ENCODE results near the gene MN1. TPM values are rescaled to one million over a fixed set of nuclear protein-coding genes. Genes with fewer than 3 reads are reported as not detected.

MN1 gene
- total and polyA plus RNA-seq, 8 donors = 0.50 to 6.4 (median 2.8) TPM

GRCh38 chr22:27775087-27775698 lies 26.4 kb downstream of the MN1 start:
- Histone ChIP-seq H3K9me3 (no peaks in the 10 kb centered on the region), H3K4me1 (peaks cover 16 to 48% (median 26%) of the 10 kb centered on the region in 4 donors), H3K27ac (peak overlapping the region in 3 of 5 donors; percentile 55 to 85 (median 63)), H3K4me3 (peak overlapping the region in 1 of 4 donors; percentile 11), H3K36me3 (no peaks in the 10 kb centered on the region), H3K27me3 (no peaks in the 10 kb centered on the region)
- intact Hi-C loops (cut with DNase I; ENCODE audit: low total_unique reads) = no loop called here
- no peak for DNase-seq
- no peak for TF ChIP-seq POLR2A (IDR thresholded peaks at IDR 0.05)
- TF ChIP-seq EP300 (IDR thresholded peaks at IDR 0.05) = no peak
- no peak for TF ChIP-seq CTCF (IDR thresholded peaks at IDR 0.05)
- TF ChIP-seq POLR2AphosphoS5 (IDR thresholded peaks at IDR 0.05) = no peak
- 75 to 86% (median 81%) methylated on average over 7 to 18 of the region's 18 CpGs for WGBS, 5 donors

GRCh38 chr22:27774200-27774599 lies 27.4 kb downstream of the MN1 start:
- Histone ChIP-seq H3K4me1 (peaks cover 16 to 39% (median 26%) of the 10 kb centered on the region in 4 donors), H3K27ac (no peak overlapping the region), H3K27me3 (no peaks in the 10 kb centered on the region), H3K9me3 (no peaks in the 10 kb centered on the region), H3K4me3 (no peak overlapping the region), H3K36me3 (no peaks in the 10 kb centered on the region)
- intact Hi-C loops (cut with DNase I; ENCODE audit: low total_unique reads) = no loop called here
- no peak for DNase-seq
- TF ChIP-seq POLR2A (IDR thresholded peaks at IDR 0.05) (no peak), POLR2AphosphoS5 (IDR thresholded peaks at IDR 0.05) (no peak), CTCF (IDR thresholded peaks at IDR 0.05) (no peak), EP300 (IDR thresholded peaks at IDR 0.05) (no peak)
- WGBS, 5 donors = 78 to 82% (median 81%) methylated on average over 9 of the region's 9 CpGs

- peaks cover 16 to 30% (median 20%) of the 10 kb centered on the region in 4 donors for H3K4me1 ChIP-seq
- no peak overlapping the region for H3K4me3 ChIP-seq
- H3K27ac ChIP-seq = peak overlapping the region in 2 of 5 donors; percentile 25 to 42
- TF ChIP-seq POLR2AphosphoS5 (IDR thresholded peaks at IDR 0.05) (no peak), EP300 (IDR thresholded peaks at IDR 0.05) (no peak), POLR2A (IDR thresholded peaks at IDR 0.05) (no peak), CTCF (IDR thresholded peaks at IDR 0.05) (no peak)
- no peak for DNase-seq
- H3K36me3 ChIP-seq = no peaks in the 10 kb centered on the region
- intact Hi-C loops (cut with DNase I; ENCODE audit: low total_unique reads) = no loop called here
- 76 to 87% (median 83%) methylated on average over 16 to 18 of the region's 18 CpGs for WGBS, 5 donors
- H3K9me3 ChIP-seq = no peaks in the 10 kb centered on the region
- no peaks in the 10 kb centered on the region for H3K27me3 ChIP-seq
These were observed 28.5 kb downstream of the MN1 start for GRCh38 chr22:27772984-27773498.

DNA sequence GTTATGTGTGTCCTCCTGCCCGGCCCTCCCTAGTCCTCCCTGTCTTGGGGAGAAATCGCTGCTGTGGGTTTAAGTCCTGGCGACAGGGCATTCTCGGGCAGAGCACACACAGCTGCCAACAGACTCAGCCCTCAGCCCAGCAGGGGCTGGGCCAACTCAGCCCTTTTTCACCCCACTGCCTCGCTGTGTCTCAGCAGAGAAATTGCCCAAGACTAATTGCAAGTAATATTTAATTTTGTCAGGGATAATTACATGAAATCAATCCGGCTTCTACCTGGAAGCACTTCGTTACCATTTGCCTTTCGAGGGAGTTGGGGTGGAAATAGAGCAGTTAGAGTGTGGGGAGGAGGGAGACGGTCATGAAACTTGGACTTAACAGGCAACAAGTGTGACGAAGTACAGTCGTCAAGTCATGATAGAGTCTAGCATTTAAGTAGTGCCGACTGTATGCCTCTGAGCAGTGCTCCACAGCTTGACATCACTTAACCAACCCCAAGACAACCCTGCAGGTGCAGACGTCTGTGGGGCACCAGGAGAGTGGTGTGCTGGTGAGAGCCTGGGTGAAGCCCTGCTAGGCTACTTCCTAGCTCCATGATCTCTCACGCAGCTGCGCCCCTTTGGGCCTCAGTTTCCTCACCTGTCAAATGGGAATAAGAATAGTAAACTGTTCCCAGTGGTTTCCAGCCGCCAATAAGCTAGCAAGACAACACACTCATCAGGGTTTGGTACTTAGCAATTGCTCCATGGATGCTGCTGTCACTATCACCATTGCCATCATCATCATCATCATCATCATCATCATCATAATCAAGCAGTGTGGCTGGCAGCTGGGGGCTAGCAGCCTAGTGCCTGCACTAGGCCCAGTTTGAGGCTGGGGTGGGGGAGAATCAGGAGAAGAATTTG lies 29.2 kb downstream of the MN1 start:
- no peak for DNase-seq
- Histone ChIP-seq H3K27me3 (no peaks in the 10 kb centered on the region), H3K4me1 (peaks cover 16 to 25% (median 20%) of the 10 kb centered on the region in 4 donors), H3K27ac (peak overlapping the region in 1 of 5 donors; percentile 42), H3K9me3 (no peaks in the 10 kb centered on the region), H3K36me3 (no peaks in the 10 kb centered on the region), H3K4me3 (no peak overlapping the region)
- TF ChIP-seq EP300 (IDR thresholded peaks at IDR 0.05) = no peak
- no peak for TF ChIP-seq POLR2AphosphoS5 (IDR thresholded peaks at IDR 0.05)
- no peak for TF ChIP-seq CTCF (IDR thresholded peaks at IDR 0.05)
- TF ChIP-seq POLR2A (IDR thresholded peaks at IDR 0.05) = no peak
- intact Hi-C loops (cut with DNase I; ENCODE audit: low total_unique reads) = no loop called here
- 77 to 83% (median 79%) methylated on average over 16 of the region's 16 CpGs for WGBS, 5 donors
